Renal cortical epithelial cell (primary cell): Measurements from ENCODE around the gene MT4. TPM values are rescaled to one million over a fixed set of nuclear protein-coding genes. Genes with fewer than 3 reads are reported as not detected.
A peak's percentile ranks its signal among the peaks of the same experiment; 100 is the strongest.
"Not testable (repeated sequence)": the region's sequence is repeated elsewhere in the genome, so short reads cannot be mapped to it uniquely, and the experiment has no call there.

Source experiments
- DNase-seq: peaks from one replicate; pipeline ENCODE4 v3.0.0-alpha.2; 2011; ENCODE audit warnings: low read depth
- total RNA-seq: library from RNA; depleted of rRNA; stranded (reverse); fragments of >200 nt; gene quantifications from 2 replicates; pipeline ENCODE4 v1.2.3, GENCODE V29; 2014

The MT4 gene
- total RNA-seq, 1 donor from 2014 or later, result not detected

- peak; percentile 85 for DNase-seq
Observed at GRCh38 chr16:56558024-56558747, 6.7 kb upstream of the MT4 start.

- DNase-seq, result no peak
Observed at GRCh38 chr16:56559109-56559508, 5.8 kb upstream of the MT4 start.

GRCh38 chr16:56560447-56560846 lies 4.4 kb upstream of the MT4 start:
- no peak for DNase-seq

GRCh38 chr16:56561126-56561525 lies 3.7 kb upstream of the MT4 start:
- DNase-seq, result no peak

GRCh38 chr16:56569971-56570370 lies 5.1 kb downstream of the MT4 start:
- no peak for DNase-seq

- no peak for DNase-seq
Observed at GRCh38 chr16:56571525-56571924, 6.7 kb downstream of the MT4 start.

GRCh38 chr16:56574625-56575024 lies 9.8 kb downstream of the MT4 start:
- no peak for DNase-seq

- DNase-seq, result peak; percentile 59
Observed at GRCh38 chr16:56576585-56577299, 11.9 kb downstream of the MT4 start.

GRCh38 chr16:56577300-56577625 lies 12.4 kb downstream of the MT4 start:
- no peak for DNase-seq

GRCh38 chr16:56580391-56581048 lies 15.6 kb downstream of the MT4 start:
- DNase-seq, result no peak

GRCh38 chr16:56582911-56583310 lies 18.0 kb downstream of the MT4 start:
- not testable (repeated sequence) for DNase-seq

- no peak for DNase-seq
Observed at GRCh38 chr16:56583351-56584168, 18.7 kb downstream of the MT4 start.

- DNase-seq, result no peak
Observed at GRCh38 chr16:56584276-56584675, 19.4 kb downstream of the MT4 start.

- DNase-seq, result no peak
Observed at GRCh38 chr16:56588781-56589140, 23.9 kb downstream of the MT4 start.

- DNase-seq, result no peak
Observed at GRCh38 chr16:56589141-56590039, 24.5 kb downstream of the MT4 start, which contains the start of gene MT3. TSS of gene MT3 (plus strand) at chr16:56589528. CDS start at chr16:56589591, 63 bp downstream.

GRCh38 chr16:56591377-56592060 lies 26.6 kb downstream of the MT4 start:
- DNase-seq, result no peak

- no peak for DNase-seq
Observed at GRCh38 chr16:56593573-56594291, 28.9 kb downstream of the MT4 start.

- DNase-seq, result no peak
Observed at GRCh38 chr16:56594292-56594619, 29.4 kb downstream of the MT4 start.

- peak; percentile 30 for DNase-seq
Observed at GRCh38 chr16:56600398-56600999, 35.6 kb downstream of the MT4 start.

- no peak for DNase-seq
Observed at GRCh38 chr16:56601325-56601724, 36.5 kb downstream of the MT4 start.
